Activated CD4-positive, alpha-beta T cell treated with anti-CD3 and anti-CD28 coated beads for 1 hour (primary cell): ENCODE measurements around the gene BTNL2.
"Not testable (repeated sequence)": the region's sequence is repeated elsewhere in the genome, so short reads cannot be mapped to it uniquely, and the experiment has no call there.

ENCODE experiments used
- DNase-seq: peaks from one replicate; pipeline ENCODE4 v3.0.0-alpha.2; 2020

The BTNL2 gene, protein sequence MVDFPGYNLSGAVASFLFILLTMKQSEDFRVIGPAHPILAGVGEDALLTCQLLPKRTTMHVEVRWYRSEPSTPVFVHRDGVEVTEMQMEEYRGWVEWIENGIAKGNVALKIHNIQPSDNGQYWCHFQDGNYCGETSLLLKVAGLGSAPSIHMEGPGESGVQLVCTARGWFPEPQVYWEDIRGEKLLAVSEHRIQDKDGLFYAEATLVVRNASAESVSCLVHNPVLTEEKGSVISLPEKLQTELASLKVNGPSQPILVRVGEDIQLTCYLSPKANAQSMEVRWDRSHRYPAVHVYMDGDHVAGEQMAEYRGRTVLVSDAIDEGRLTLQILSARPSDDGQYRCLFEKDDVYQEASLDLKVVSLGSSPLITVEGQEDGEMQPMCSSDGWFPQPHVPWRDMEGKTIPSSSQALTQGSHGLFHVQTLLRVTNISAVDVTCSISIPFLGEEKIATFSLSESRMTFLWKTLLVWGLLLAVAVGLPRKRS

DNA sequence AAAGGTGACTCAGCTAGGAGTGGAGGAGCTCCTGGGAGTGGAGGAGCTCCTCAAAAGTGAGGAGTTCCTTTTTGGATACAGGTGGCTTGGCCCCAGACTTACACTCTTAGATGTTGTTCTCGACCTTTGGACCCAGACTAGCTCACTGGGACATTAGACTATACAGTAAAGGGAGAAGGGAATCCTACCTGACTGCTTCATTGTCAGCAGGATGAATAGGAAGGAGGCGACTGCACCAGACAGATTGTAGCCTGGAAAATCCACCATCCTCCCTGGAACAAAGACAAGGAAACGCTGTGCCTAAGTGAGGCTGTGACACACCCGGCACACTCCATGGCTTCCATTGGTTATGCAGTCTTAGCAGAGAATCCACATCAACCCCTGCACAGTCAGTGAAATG is at the start of gene BTNL2:
BTNL2 (minus strand) TSS at position 325 of the 400 bp plus-strand sequence; CDS start at position 267, 58 bp downstream.
- DNase-seq, result no peak

DNA sequence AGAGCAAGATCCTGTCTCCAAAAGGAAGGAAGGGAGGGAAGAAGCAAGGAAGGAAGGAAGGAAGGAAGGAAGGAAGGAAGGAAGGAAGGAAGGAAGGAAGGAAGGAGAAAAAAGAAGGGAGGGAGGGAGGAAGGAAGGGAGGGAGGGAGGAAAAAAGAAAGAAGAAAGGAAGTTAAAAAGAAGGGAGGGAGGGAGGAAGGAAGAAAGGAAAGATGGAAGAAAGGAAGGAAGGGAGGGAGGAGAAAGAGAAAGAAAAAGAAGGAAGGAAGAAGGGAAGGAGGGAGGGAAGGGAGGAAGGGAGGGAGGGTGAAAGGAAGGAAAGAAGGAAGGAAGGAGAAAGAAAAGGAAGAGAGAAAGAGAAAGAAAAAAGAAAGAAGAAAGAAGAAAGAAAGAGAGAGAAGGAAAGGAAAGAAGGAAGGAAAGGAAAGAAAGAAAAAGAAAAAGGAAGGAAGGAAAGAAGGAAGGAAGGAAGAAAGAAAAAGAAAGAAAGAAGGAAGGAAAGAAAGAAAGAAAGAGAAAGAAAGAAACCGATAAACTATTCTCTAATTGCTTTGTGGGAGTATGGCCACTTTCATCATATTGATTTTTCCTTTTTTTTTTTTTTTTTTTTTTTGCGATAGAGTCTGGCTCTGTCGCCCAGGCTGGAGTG is 42.2 kb upstream of the BTNL2 start:
- DNase-seq, result no peak

DNA sequence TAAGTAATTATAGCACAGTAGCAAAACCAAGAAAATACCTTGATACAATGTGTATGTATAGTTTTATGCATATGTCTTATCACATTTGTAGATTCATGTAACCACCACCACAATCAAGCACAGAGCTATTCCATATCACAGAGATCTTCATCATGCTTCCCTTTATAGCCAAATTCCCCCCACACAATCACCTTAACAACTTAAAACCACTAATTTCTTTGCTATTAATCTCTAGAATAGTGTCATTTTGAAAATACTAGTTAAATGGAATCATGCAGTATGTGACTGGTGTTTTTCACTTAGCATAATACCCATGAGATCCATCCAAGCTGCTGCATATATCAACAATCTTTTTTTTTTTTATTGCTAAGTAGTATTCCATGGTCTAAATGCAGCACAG is 41.0 kb upstream of the BTNL2 start:
- no peak for DNase-seq

DNA sequence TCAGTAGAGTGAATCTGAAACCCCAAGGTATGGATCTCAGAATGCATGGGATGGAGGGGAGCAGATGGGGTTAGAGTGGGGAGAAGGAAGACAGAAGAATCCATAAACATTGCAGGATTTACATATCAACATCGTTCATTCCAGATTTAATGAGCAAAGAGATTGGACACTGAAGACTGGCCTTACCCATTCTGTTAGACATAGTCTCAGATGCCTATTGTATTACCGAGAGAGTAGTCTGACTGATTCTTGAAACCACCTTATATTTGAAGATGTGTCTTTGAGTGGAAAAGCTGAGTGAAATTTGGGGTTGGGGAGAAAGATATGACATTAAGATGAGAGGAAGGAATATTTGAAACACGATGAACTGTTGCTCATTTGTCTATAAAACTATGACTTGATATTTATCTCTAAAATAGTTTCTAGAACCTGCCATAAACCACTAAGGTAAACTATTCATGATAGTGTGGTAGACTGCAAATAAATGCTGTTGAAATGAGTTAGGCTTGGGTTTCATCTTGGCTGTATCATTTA is 38.4 kb upstream of the BTNL2 start:
- DNase-seq, result no peak

DNA sequence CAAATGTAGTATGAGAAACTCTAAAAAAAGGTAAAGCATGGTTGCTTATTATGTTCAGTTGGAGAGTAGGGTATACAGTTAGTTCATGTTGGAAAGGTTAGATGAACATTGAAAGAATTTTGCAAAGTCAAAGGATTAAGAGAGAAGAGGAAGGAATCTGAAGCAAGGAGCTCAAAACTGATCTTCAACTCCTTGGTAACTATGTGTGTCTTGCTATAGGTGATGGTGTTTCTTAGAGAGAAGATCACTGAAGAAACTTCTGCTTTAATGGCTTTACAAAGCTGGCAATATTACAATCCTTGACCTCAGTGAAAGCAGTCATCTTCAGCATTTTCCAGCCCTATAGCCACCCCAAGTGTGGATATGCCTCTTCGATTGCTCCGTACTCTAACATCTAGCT is 37.5 kb upstream of the BTNL2 start:
- DNase-seq, result no peak

DNA sequence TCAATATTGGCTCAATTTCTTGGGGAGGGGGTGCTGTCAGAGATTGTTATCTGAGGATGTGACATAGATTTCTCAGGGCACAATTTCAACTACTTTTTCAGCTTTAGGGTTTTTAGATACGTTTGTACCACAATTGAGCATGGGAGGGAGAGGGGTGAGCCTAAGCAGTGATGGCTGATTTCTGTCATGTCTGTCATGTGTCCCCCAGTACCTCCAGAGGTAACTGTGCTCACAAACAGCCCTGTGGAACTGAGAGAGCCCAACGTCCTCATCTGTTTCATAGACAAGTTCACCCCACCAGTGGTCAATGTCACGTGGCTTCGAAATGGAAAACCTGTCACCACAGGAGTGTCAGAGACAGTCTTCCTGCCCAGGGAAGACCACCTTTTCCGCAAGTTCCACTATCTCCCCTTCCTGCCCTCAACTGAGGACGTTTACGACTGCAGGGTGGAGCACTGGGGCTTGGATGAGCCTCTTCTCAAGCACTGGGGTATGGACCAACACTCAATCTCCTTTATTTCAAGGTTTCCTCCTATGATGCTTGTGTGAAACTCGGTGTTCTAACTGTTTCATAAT is 36.1 kb upstream of the BTNL2 start:
- DNase-seq, result no peak

DNA sequence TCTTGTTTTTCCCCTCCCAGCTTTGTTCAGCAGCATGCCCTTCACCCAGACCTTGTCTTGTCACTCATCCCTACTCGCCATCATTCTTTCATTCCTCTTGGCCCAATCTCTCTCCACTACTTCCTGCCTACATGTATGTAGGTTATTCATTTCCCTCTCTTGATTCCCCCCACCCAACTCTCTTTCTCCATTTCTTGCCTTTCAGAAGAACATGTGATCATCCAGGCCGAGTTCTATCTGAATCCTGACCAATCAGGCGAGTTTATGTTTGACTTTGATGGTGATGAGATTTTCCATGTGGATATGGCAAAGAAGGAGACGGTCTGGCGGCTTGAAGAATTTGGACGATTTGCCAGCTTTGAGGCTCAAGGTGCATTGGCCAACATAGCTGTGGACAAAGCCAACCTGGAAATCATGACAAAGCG is 35.3 kb upstream of the BTNL2 start:
- DNase-seq, result no peak

DNA sequence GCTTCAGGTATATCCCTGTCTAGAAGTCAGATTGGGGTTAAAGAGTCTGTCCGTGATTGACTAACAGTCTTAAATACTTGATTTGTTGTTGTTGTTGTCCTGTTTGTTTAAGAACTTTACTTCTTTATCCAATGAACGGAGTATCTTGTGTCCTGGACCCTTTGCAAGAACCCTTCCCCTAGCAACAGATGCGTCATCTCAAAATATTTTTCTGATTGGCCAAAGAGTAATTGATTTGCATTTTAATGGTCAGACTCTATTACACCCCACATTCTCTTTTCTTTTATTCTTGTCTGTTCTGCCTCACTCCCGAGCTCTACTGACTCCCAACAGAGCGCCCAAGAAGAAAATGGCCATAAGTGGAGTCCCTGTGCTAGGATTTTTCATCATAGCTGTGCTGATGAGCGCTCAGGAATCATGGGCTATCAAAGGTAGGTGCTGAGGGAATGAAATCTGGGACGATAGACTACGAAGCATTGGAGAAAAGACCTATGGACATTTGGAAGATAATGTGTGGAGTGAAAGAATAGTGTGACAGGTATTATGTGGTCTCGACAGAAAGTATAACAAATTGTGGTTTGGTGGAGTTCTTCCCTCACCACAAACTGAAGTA is 32.7 kb upstream of the BTNL2 start, which contains the start of gene HLA-DRA:
HLA-DRA (plus strand) TSS at position 286 of the 613 bp plus-strand sequence; CDS start at position 350, 64 bp downstream.
- DNase-seq, result no peak

DNA sequence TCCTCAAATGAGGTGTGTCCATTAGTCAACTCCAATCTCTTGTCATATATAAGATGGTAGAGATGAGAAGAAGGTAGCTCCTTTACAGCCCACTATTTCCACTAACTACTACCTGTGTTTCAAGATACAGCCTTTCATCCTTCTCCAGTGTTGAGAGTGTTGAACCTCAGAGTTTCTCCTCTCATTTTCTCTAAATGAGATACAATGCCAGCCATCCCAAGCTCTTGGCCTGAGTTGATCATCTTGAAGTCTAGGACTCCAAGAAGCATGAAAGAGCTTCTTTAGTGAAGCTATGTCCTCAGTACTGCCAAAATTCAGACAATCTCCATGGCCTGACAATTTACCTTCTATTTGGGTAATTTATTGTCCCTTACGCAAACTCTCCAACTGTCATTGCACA is 32.2 kb upstream of the BTNL2 start:
- no peak for DNase-seq

DNA sequence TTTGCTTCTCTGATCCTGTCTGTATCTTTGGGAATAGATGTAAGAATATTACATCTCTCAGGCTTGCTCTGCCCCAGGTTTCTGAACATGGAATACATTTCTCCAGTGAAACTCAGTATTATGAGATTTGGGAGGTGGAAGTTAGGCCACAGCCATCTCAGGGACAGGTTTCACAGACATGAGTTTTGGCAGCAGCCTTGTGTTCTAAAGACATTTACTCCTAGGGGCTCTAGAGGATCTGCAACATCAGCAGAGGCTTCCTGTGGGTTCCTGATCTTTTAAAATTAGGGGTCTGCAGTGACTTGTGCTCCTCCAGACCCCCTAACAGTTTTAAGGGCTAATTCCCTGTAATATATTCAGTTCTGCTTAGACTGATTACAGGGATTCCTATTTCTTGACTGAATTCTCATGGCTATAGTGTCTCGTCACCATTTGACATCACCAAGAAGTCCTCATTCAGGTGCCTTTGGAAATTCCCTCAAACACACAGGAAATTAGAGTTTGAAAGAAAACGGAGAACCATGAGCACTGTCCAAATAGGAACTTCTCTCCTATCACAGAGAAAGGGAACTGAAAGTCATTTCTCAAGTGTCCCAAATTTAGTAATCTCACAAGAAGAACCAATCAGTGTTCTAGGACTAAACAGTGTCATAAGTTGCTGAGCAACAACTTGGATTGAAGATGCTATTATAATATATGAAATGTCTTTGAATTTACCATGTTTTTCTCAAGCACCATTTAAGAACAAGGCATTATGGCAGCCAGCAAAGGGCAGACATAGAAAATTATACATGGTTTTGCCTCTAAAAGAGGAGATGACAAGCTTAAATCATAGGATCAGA is 30.2 kb upstream of the BTNL2 start:
- DNase-seq, result no peak

DNA sequence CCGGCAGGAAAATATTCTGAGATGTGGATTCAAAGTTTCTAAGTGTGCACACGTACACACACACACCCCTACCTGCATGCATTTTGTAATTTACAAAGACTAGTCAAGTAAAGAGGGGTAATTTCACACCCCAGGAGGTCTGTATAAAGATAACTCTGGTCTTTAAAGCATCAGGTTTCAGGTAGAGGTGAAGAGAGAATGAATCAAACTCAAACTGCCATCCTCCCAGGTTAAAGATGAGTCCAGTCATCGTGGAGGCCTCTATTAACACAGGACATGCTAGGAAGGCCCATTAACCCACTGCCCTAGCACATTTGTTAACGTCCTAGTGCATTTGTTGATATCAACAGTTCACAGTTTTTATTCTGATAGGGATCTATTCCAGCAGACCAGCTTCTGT is 29.2 kb upstream of the BTNL2 start:
- DNase-seq, result no peak

DNA sequence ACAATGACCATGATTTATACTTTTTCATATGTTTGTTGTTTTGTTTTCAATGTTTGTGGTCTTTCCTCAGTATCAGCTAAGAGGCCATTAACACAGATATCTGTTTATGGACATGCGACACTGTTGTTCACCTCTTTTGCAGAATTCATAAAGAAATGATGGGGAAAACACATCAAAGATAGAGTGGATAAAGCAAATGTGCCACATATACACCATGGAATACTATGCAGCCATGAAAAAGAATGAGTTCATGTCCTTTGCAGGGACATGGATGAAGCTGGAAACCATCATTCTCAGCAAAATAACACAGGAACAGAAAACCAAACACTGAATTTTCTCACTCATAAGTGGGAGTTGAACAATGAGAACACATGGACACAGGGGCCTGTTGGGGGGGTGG is 27.0 kb upstream of the BTNL2 start:
- not testable (repeated sequence) for DNase-seq

DNA sequence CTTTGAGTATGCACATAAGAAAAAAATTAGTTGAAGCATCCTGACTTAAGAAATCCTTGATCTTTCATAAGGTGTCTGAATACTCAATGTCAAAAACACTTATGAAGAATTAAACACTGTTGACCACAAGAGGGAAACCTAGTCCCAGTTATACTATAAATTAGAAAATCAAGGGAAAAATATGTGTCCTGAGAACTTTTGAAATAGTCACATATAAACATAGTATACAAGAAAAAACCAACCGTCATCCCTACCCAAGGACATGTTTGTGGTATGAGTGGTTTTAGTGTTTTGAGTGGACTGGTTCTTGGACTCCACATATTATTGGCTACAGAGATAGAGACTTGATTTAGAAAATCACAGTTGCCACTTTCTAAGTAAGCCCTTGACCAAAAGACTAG is 25.1 kb upstream of the BTNL2 start:
- no peak for DNase-seq

DNA sequence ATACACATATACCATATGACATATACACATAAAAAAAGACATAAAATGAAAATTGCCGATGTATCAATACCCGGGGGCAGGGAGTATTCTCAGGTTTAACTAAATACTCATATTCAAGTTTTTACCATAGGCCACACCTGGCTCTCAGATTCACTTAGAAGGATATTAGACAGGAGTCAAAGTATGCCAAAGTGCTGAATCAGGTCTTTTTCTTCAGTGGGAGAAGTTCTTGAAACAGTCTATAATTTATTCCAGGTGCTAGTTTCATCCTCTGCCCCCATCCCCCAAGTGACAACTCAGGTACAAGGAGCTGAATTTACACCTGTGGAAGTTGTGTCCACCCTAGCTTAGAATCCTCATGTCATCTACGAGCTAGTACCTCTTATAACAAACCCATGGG is 24.2 kb upstream of the BTNL2 start:
- no peak for DNase-seq

DNA sequence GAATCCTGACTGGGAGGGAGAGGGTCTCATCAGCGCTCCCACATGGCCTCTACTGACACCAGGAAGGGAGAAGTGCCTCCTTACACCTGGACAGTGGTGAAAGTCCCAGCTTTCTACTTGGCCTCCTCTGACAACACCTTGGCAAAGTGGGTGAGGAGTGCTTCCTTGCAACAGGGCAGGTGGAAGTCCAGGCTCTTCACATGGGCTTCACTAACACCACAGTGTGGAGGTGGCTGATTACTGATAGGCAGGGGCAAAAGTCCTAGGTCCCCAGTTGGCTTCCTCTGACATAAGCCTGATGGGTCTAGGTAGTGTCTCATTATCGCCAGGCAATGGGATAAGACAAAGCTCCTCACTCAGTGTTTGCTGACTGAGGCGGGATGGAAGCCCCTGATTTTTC is 23.2 kb upstream of the BTNL2 start:
- DNase-seq, result no peak

DNA sequence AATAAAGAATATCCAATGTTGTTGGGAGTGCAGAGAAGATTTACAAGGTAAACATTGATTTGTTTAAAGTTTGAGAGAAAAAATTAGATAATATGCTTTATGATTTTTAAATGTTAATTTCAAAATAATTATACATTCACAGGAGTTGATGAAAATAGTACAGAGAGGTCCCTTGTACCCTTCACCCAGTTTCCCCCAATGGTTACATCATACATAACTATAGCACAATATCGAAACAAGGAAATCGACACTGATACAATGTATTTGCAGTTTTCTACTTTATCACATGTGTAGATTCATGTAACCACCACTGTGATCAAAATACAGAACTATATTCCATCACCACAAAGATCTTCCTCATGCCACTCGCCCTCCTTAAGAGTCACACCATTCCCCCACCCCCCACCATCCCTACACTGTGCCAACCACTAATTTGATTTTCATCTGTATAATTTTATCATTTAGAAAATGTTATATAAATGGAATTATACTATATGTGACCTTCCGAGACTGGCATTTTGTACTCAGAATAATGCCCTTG is 21.0 kb upstream of the BTNL2 start:
- no peak for DNase-seq

DNA sequence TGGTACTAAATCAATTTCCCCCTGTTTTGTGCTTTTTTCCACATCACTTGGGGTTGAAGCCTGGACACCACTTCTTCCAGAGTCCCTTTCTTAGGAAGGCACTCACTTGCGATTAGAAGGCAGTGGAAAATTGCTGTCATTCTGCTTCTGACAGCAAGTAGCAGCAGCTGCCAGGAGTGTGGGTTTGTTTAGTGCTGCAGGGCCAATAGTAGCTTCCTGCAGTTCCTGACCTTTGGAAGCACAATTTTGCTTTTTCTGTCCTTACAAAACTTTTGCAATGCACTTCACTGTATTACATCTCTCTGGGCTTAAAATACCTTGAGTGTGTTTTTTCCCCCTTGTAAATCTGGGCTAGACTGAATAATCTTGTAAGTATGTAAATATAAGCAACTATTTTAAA is 20.2 kb upstream of the BTNL2 start:
- DNase-seq, result no peak

DNA sequence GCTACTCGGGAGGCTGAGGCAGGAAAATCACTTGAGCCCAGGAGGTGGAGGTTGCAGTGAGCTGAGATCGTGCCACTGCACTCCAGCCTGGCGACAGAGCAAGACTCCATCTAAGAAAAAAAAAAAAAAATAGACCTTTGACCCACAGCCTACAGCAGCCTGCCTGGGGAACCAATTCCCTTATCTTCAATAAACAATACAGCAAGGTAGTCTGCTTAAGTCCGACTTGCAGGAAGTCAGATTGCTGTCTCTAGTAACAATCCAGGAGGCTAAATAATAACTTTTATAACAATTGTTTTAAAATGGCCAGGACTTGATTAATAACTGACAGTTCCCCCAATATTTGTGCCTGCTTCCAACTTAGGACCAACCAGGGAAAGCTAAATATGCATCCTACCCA is 19.4 kb upstream of the BTNL2 start:
- no peak for DNase-seq

DNA sequence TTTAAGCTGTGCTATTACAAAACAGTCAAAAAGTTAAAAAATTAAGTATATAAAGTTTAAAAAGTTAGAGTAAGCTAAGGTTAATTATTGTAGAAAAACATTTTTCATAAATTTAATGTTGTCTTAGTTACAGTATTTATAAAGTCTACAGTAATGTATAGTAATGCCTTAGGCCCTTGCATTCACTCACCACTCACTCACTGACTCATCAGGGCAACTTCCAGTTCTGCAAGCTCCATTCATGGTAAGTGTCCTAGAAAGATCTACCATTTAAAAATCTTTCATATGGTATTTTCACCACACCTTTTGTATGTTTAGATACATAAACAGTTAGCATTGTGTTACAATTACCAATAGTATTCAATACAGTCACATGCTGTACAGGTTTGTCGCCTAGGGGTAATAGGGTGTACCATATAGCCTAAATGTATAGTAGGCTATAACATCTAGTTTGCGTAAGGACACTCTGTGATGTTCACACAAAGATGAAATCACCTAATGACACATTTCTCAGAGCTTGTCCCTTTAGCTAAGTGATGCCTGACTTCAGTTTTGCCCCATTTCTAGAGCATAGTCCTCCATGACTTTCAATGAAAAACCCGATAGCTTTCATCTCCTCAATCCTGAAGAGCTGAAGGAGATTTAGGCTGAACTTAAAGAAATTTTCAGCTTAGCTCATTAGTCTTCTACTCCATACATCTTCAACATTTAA is 17.8 kb upstream of the BTNL2 start:
- DNase-seq, result no peak

DNA sequence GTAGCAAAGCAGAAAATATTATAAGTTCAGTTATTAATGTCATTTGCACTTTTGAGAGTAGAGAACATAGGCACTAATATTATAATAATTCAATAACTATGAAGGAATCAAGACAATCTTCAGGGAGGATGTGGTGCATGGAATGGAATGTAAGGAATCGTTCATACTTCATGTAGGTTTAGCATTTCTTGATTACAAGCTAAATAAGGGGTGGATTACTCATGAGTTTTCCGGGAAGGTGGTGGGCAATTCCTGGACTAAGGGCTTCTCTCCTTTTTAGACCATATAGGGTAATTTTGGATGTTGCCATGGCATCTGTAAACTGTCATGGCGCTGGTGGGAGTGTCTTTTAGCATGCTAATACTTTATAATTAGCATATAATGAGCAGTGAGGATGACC is 9.1 kb upstream of the BTNL2 start:
- DNase-seq, result no peak

DNA sequence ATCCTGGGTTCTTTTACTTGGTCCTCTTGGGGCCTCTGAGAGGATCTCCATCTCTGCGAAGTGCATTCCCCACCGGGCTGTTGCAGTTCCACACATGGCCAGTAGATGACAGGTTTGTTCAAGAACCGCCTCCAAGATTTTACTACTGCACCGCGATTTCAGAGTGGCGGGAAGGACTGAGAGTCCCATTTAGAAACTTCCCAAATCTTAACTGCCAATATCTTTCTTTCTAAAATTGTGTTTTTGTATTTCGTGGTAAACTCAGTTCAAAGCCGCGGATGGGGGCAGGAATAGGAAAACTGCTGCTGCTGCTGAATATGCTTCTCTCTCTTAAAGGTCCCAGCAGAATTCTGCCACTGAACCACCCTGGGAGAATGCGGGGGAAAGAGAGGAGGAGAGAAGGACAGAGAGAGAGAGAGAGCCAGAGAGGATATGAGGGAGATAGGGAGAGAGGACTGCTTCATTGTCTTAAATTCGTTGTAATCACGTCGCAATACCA is 8.6 kb upstream of the BTNL2 start:
- DNase-seq, result peak; percentile 63
